ENCODE results near the gene ADCYAP1R1. TPM values are rescaled to one million over a fixed set of nuclear protein-coding genes. Genes with fewer than 3 reads are reported as not detected.

Gene ADCYAP1R1
- polyA plus RNA-seq, 3 donors: not detected

- Mint-ChIP-seq H3K4me1 (no peaks in the 10 kb centered on the region), H3K4me3 (no peak overlapping the region), H3K27me3 (ENCODE audit: low read depth in 3 of 3) (peaks cover 6 to 10% (median 6%) of the 10 kb centered on the region in 3 donors), H3K27ac (no peak overlapping the region), H3K9me3 (peaks cover 0 to 2% (median 0%) of the 10 kb centered on the region in 7 donors), H3K36me3 (no peaks in the 10 kb centered on the region)
- Histone ChIP-seq H3K9ac (ENCODE audit: insufficient read depth, low read length, poor library complexity, severe bottlenecking) (no peak overlapping the region), H3K27me3 (ENCODE audit: control insufficient read depth in 2 of 2, insufficient read depth in 2 of 2, low read length in 2 of 2) (no peaks in the 10 kb centered on the region), H3K9me3 (replicated peaks in 1 of 2; ENCODE audit: control insufficient read depth in 1 of 2, insufficient read depth in 1 of 2, low read length in 2 of 2) (no peaks in the 10 kb centered on the region), H3K79me2 (ENCODE audit: insufficient read depth, low read length) (no peaks in the 10 kb centered on the region), H2AFZ (ENCODE audit: insufficient read depth, low read depth, low read length, poor library complexity, severe bottlenecking) (no peak overlapping the region), H3K4me3 (replicated peaks in 1 of 3; ENCODE audit: low read depth in 2 of 3, low read length in 3 of 3) (no peak overlapping the region), H3K4me2 (replicated peaks; ENCODE audit: extremely low read depth, low read length, poor library complexity, severe bottlenecking) (no peak overlapping the region), H3K36me3 (replicated peaks in 1 of 2; ENCODE audit: control insufficient read depth in 1 of 2, insufficient read depth in 2 of 2, low read length in 2 of 2) (no peaks in the 10 kb centered on the region), H4K20me1 (ENCODE audit: insufficient read depth, low read length) (no peaks in the 10 kb centered on the region), H3K4me1 (ENCODE audit: control insufficient read depth in 1 of 2, insufficient read depth in 2 of 2, low read length in 2 of 2) (no peaks in the 10 kb centered on the region), H3K27ac (ENCODE audit: low read depth in 1 of 2, low read length in 2 of 2) (no peak overlapping the region)
- intact Hi-C loops (cut with micrococcal nuclease): no loop called here
- DNase-seq: no peak
- TF ChIP-seq CTCF (IDR thresholded peaks at IDR 0.05): no peak
- WGBS (ENCODE audit: insufficient coverage): 94% methylated on average over 5 of the region's 7 CpGs
Observed at GRCh38 chr7:31105256-31105950, 53.3 kb downstream of the ADCYAP1R1 start.

GRCh38 chr7:31106303-31107105 is 54.4 kb downstream of the ADCYAP1R1 start:
- no peaks in the 10 kb centered on the region for H3K4me1 Mint-ChIP-seq
- Histone ChIP-seq H3K4me1 (ENCODE audit: control insufficient read depth in 1 of 2, insufficient read depth in 2 of 2, low read length in 2 of 2) (no peaks in the 10 kb centered on the region), H2AFZ (ENCODE audit: insufficient read depth, low read depth, low read length, poor library complexity, severe bottlenecking) (no peak overlapping the region), H3K9me3 (replicated peaks in 1 of 2; ENCODE audit: control insufficient read depth in 1 of 2, insufficient read depth in 1 of 2, low read length in 2 of 2) (no peaks in the 10 kb centered on the region), H3K9ac (ENCODE audit: insufficient read depth, low read length, poor library complexity, severe bottlenecking) (no peak overlapping the region), H3K4me3 (replicated peaks in 1 of 3; ENCODE audit: low read depth in 2 of 3, low read length in 3 of 3) (no peak overlapping the region), H4K20me1 (ENCODE audit: insufficient read depth, low read length) (no peaks in the 10 kb centered on the region), H3K4me2 (replicated peaks; ENCODE audit: extremely low read depth, low read length, poor library complexity, severe bottlenecking) (no peak overlapping the region), H3K36me3 (replicated peaks in 1 of 2; ENCODE audit: control insufficient read depth in 1 of 2, insufficient read depth in 2 of 2, low read length in 2 of 2) (no peaks in the 10 kb centered on the region), H3K27me3 (ENCODE audit: control insufficient read depth in 2 of 2, insufficient read depth in 2 of 2, low read length in 2 of 2) (no peaks in the 10 kb centered on the region), H3K27ac (ENCODE audit: low read depth in 1 of 2, low read length in 2 of 2) (no peak overlapping the region), H3K79me2 (ENCODE audit: insufficient read depth, low read length) (no peaks in the 10 kb centered on the region)
- 93% methylated on average over 10 of the region's 13 CpGs for WGBS (ENCODE audit: insufficient coverage)
- no peak for DNase-seq
- H3K27me3 Mint-ChIP-seq (ENCODE audit: low read depth in 3 of 3): peaks cover 4 to 6% (median 5%) of the 10 kb centered on the region in 3 donors
- H3K4me3 Mint-ChIP-seq: no peak overlapping the region
- no peaks in the 10 kb centered on the region for H3K36me3 Mint-ChIP-seq
- TF ChIP-seq CTCF (IDR thresholded peaks at IDR 0.05): no peak
- peaks cover 0 to 2% (median 0%) of the 10 kb centered on the region in 7 donors for H3K9me3 Mint-ChIP-seq
- intact Hi-C loops (cut with micrococcal nuclease): no loop called here
- no peak overlapping the region for H3K27ac Mint-ChIP-seq
